Hypothalamus (tissue), 51 donors: ENCODE data around the gene FAM117B.
A peak's percentile ranks its signal among the peaks of the same experiment; 100 is the strongest.

Source experiments
- DNase-seq, 51 donors: peaks; one replicate each; lab custom pipeline; 2025; lab: John Stamatoyannopoulos, UW

FAM117B gene

DNA sequence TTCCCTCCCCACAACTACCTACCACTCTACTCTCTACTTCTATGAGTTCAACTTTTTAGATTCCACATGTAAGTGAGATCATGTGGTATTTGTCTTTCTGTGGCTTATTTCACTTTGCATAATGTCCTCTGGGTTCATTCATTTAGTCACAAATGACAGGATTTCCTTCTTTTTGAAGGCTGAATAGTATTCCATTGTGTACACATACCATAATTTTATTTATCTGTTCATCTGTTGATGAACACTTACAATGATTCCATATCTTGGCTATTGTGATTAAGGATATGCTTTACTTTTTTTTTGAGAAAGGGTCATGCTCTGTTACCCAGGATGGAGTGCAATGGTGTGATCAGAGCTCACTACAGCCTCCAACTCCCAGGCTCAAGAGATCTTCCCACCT is 163.2 kb downstream of the FAM117B start:
- DNase-seq, result no peak

DNA sequence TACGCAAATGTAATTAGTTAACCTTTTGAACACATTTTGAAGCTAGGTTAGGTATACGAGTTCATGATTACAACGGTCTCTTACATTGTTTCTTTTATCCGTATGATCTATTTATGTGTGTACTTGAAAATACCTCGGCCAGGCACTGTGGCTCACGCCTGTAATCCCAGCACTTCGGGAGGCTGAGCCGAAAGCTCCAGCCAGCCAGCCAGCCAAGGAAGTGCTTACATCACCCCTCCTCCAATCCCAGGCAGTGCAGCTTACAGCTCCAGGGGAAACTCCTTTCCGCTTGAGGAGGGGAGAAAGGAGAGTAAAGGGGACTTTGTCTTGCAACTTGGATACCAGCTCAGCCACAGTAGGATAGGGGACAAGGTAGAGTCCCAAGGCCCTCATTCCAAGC is 171.1 kb downstream of the FAM117B start:
- peak in 11 of 51 donors; percentile 2 to 12 (median 4) for DNase-seq

- peak in 40 of 51 donors; percentile 3 to 82 (median 36) for DNase-seq
These were observed 172.8 kb downstream of the FAM117B start for GRCh38 chr2:202807431-202808138.

- no peak for DNase-seq
These were observed 174.0 kb downstream of the FAM117B start for GRCh38 chr2:202808754-202809153.

GRCh38 chr2:202813387-202813786 is 178.6 kb downstream of the FAM117B start:
- DNase-seq, result no peak

GRCh38 chr2:202814226-202814625 is 179.5 kb downstream of the FAM117B start:
- DNase-seq, result no peak

DNA sequence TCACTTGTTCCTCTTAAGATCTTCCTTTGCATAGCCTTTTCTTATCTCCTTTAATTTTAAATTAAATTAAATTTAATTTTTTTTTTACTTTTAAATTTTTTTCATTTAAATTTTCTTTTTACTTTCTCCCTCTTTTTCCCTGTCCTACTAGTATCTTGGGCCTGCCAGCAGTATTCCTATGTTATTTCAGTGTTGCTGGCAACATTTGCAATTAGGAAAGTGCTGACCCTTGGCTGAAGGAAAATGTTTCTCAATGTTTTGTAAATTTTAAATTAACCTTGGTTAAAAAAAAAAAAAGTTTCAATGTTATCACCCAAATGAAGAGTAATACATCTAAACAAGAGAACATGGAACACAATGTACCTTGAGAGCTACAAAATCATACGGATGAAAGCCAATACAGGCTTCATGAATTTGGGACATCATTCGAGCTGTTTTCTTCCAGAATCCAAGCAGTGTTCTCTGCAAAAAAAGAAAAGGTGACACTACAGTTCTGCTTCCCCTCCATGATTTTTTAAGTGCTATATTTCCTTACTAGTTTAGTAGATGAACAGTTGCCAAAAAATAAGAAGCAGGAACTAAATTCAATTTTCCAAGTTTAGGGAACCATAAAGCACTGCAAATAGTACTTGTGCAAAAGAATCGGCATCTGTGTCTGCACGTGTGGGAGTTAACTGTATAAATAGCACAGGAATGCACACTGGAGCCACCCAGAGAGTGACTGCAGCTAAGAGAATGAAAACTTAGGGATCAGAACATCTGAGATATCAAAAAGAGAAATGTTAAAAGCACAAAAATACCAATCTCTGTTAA is 181.0 kb downstream of the FAM117B start:
- DNase-seq, result peak in 1 of 51 donors; percentile 2

DNA sequence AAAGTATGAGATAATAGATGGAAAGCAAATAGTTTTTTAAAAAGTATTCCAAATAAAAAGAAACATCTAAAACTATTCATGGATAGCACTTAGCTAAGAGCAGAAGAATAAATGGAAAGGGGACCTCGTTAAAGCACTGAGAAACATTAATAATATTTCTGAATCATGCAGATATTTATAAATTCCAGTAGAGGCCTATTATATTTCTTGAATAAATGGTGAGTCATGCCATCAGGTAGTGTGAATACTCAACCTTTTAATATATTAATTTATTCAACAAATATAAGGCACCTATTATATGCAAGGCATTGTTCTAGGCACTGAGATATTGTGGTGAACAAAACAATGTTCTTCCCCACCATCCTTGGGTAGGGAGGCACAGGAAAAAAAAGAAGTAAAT is 183.0 kb downstream of the FAM117B start:
- no peak for DNase-seq

GRCh38 chr2:202818321-202818720 is 183.6 kb downstream of the FAM117B start:
- no peak for DNase-seq
